GM23338 (cell line): ENCODE data around the gene RAB30. TPM values are rescaled to one million over a fixed set of nuclear protein-coding genes. Genes with fewer than 3 reads are reported as not detected.

ENCODE experiments used
- ATAC-seq: fragments of 200-7000 bp; cut with Tn5 transposase; 3 replicates; pipeline ENCODE4 v1.9.1; 2020
- DNase-seq: peaks from one replicate; pipeline ENCODE4 v3.0.0-alpha.2; 2015; ENCODE audit warnings: low spot score
- H2AFZ ChIP-seq: fragments of 200-600 bp; sonication (generic); 2 replicates; pipeline ENCODE4 v1.8.0; 2016; ENCODE audit warnings: antibody characterized with exemption, mild to moderate bottlenecking, moderate library complexity
- H3F3A ChIP-seq: fragments of 200-600 bp; sonication (generic); replicated peaks from 2 replicates; pipeline ENCODE4 v1.8.0; 2017; ENCODE audit warnings: antibody characterized with exemption, mixed run types, low read depth
- H3K27ac ChIP-seq: fragments of 200-600 bp; sonication (generic); 2 replicates; pipeline ENCODE4 v1.6.1; 2016; ENCODE audit warnings: low read depth
- H3K27me3 ChIP-seq: fragments of 200-600 bp; sonication (generic); 2 replicates; pipeline ENCODE4 v1.8.0; 2016; ENCODE audit warnings: mild to moderate bottlenecking, mixed run types, moderate library complexity; ENCODE audit not compliant: insufficient read depth
- H3K36me3 ChIP-seq: fragments of 200-600 bp; sonication (generic); 2 replicates; pipeline ENCODE4 v1.8.0; 2016; ENCODE audit warnings: mild to moderate bottlenecking; ENCODE audit not compliant: insufficient read depth
- H3K4me1 ChIP-seq: fragments of 200-600 bp; sonication (generic); 2 replicates; pipeline ENCODE4 v1.8.0; 2016; ENCODE audit warnings: mild to moderate bottlenecking, moderate library complexity; ENCODE audit not compliant: insufficient read depth
- H3K4me2 ChIP-seq: fragments of 200-600 bp; sonication (generic); 2 replicates; pipeline ENCODE4 v1.7.1; 2017; ENCODE audit warnings: mixed run types
- H3K4me3 ChIP-seq: fragments of 200-600 bp; sonication (generic); 2 replicates; pipeline ENCODE4 v1.6.1; 2016; ENCODE audit warnings: mixed run types
- H3K79me2 ChIP-seq: fragments of 200-600 bp; sonication (generic); replicated peaks from 2 replicates; pipeline ENCODE4 v1.8.0; 2017; ENCODE audit warnings: mild to moderate bottlenecking; ENCODE audit not compliant: insufficient read depth
- H3K9me2 ChIP-seq: fragments of 200-600 bp; sonication (generic); 2 replicates; pipeline ENCODE4 v1.8.0; 2017; ENCODE audit not compliant: insufficient read depth
- H4K20me1 ChIP-seq: fragments of 200-600 bp; sonication (generic); replicated peaks from 2 replicates; pipeline ENCODE4 v1.8.0; 2017; ENCODE audit warnings: mild to moderate bottlenecking; ENCODE audit not compliant: insufficient read depth
- H3K27ac Mint-ChIP-seq: 2 replicates; pipeline ENCODE4 v1.8.0; 2020; ENCODE audit warnings: inconsistent platforms, mild to moderate bottlenecking, moderate library complexity, mixed read lengths
- H3K27me3 Mint-ChIP-seq: 3 replicates; pipeline ENCODE4 v1.8.0; 2022; ENCODE audit warnings: low read depth, mild to moderate bottlenecking, moderate library complexity, mixed read lengths, inconsistent platforms; ENCODE audit not compliant: insufficient read depth, poor library complexity
- H3K36me3 Mint-ChIP-seq: 3 replicates; pipeline ENCODE4 v1.8.0; 2021; ENCODE audit warnings: low read depth, mild to moderate bottlenecking, inconsistent platforms, moderate library complexity, mixed read lengths
- H3K4me1 Mint-ChIP-seq: 3 replicates; pipeline ENCODE4 v1.8.0; 2020; ENCODE audit warnings: mild to moderate bottlenecking, inconsistent platforms, mixed read lengths
- H3K4me3 Mint-ChIP-seq: 3 replicates; pipeline ENCODE4 v1.8.0; 2021; ENCODE audit warnings: moderate library complexity, mild to moderate bottlenecking, inconsistent platforms, mixed read lengths
- H3K9me3 Mint-ChIP-seq: 3 replicates; pipeline ENCODE4 v1.8.0; 2020; ENCODE audit warnings: moderate library complexity, mild to moderate bottlenecking, inconsistent platforms, mixed read lengths
- CREB1 ChIP-seq: fragments of 250-450 bp; sonication (Bioruptor Pico); IDR thresholded peaks from 2 replicates; pipeline ENCODE4 v1.5.0; 2020; ENCODE audit warnings: low read depth, mild to moderate bottlenecking, moderate library complexity
- EZH2 ChIP-seq: fragments of 200-600 bp; sonication (generic); IDR thresholded peaks from one replicate; pipeline ENCODE4 v1.8.0; 2017; ENCODE audit warnings: antibody characterized with exemption, mild to moderate bottlenecking, low read depth; ENCODE audit not compliant: unreplicated experiment
- EZH2phosphoT487 ChIP-seq: fragments of 200-600 bp; sonication (generic); IDR thresholded peaks from one replicate; pipeline ENCODE4 v1.8.1; 2018; ENCODE audit warnings: antibody characterized with exemption; ENCODE audit not compliant: unreplicated experiment
- JUNB ChIP-seq: IDR thresholded peaks from one replicate; pipeline ENCODE4 v1.6.1; 2016; ENCODE audit warnings: antibody characterized with exemption; ENCODE audit not compliant: unreplicated experiment
- NANOG ChIP-seq: IDR thresholded peaks from 2 replicates; pipeline ENCODE4 v1.6.1; 2016; ENCODE audit warnings: antibody characterized with exemption, borderline replicate concordance
- POLR2AphosphoS5 ChIP-seq: IDR thresholded peaks from 2 replicates; pipeline ENCODE4 v1.6.1; 2016; ENCODE audit warnings: antibody characterized with exemption, low read depth
- STAT1 ChIP-seq: IDR thresholded peaks from one replicate; pipeline ENCODE4 v1.6.1; 2016; ENCODE audit warnings: antibody characterized with exemption; ENCODE audit not compliant: unreplicated experiment
- ZNF114 ChIP-seq: fragments of 250-450 bp; sonication (Bioruptor Pico); IDR thresholded peaks from 2 replicates; pipeline ENCODE4 v1.5.0; 2020; ENCODE audit warnings: mild to moderate bottlenecking, moderate library complexity
- ZNF331 ChIP-seq: fragments of 250-450 bp; sonication (Bioruptor Pico); IDR thresholded peaks from 2 replicates; pipeline ENCODE4 v1.5.0; 2020; ENCODE audit warnings: low read depth, mild to moderate bottlenecking, moderate library complexity
- polyA plus RNA-seq: library from polyadenylated mRNA; unstranded; fragments of >200 nt; fragmentation: Nextera tagmentation; extraction: Ambion mirVana; gene quantifications from 2 replicates; pipeline ENCODE4 v1.2.1, GENCODE V29; 2016
- total RNA-seq: library from RNA; depleted of rRNA; stranded (reverse); fragments of >200 nt; shearing (Covaris generic); gene quantifications from 2 replicates; pipeline ENCODE4 v1.2.3, GENCODE V29; 2014
- TF ChIP-seq, protein P1 (sequence below): IDR thresholded peaks from one replicate; pipeline ENCODE4 v1.6.1; 2018; ENCODE audit warnings: antibody characterized with exemption; ENCODE audit not compliant: unreplicated experiment
- TF ChIP-seq, protein P2 (sequence below): IDR thresholded peaks from 2 replicates; pipeline ENCODE4 v1.6.1; 2016; ENCODE audit warnings: antibody characterized with exemption
- TF ChIP-seq, protein P3 (sequence below), 2 experiments: fragments of 200-600 bp in 1 of 2; sonication (generic) in 1 of 2; conservative IDR thresholded peaks; 2 replicates each; pipeline versions ENCODE4 v1.5.1 to v1.6.1; 2016 to 2017; ENCODE audit warnings: antibody characterized with exemption in 2 of 2, low read depth in 2 of 2, mild to moderate bottlenecking in 2 of 2, moderate library complexity in 1 of 2
- TF ChIP-seq, protein P4 (sequence below): fragments of 250-450 bp; sonication (Bioruptor Pico); IDR thresholded peaks from 2 replicates; pipeline ENCODE4 v1.5.0; 2020; ENCODE audit warnings: mild to moderate bottlenecking, moderate library complexity

The RAB30 gene
- total and polyA plus RNA-seq, 2 experiments from 2014 or later: 3.3 to 6.6 TPM

GRCh38 chr11:82995235-82995634 lies 76.5 kb downstream of the RAB30 start:
- Mint-ChIP-seq H3K4me3 (no peak overlapping the region), H3K27me3 (peaks cover 6% of the 10 kb centered on the region), H3K36me3 (no peaks in the 10 kb centered on the region), H3K27ac (no peak overlapping the region), H3K9me3 (no peaks in the 10 kb centered on the region), H3K4me1 (peaks cover 7% of the 10 kb centered on the region; the same call in 2 of the 3 replicates)
- Histone ChIP-seq H3K4me3 (no peak overlapping the region), H3K4me2 (no peak overlapping the region), H3F3A (no peaks in the 10 kb centered on the region), H3K27me3 (no peaks in the 10 kb centered on the region), H3K27ac (no peak overlapping the region), H3K4me1 (no peaks in the 10 kb centered on the region; the same call in 1 of the 2 replicates), H3K36me3 (no peaks in the 10 kb centered on the region), H3K9me2 (no peaks in the 10 kb centered on the region), H2AFZ (no peak overlapping the region), H4K20me1 (no peaks in the 10 kb centered on the region; the same call in 1 of the 2 replicates), H3K79me2 (no peaks in the 10 kb centered on the region)
- no peak for ATAC-seq
- TF ChIP-seq POLR2AphosphoS5 (no peak), CREB1 (no peak), ZNF331 (CRISPR knock-in tag) (no peak), EZH2phosphoT487 (no peak), ZNF114 (CRISPR knock-in tag) (no peak), NANOG (no peak), JUNB (no peak), STAT1 (no peak), EZH2 (no peak)
- TF ChIP-seq, protein P1, sequence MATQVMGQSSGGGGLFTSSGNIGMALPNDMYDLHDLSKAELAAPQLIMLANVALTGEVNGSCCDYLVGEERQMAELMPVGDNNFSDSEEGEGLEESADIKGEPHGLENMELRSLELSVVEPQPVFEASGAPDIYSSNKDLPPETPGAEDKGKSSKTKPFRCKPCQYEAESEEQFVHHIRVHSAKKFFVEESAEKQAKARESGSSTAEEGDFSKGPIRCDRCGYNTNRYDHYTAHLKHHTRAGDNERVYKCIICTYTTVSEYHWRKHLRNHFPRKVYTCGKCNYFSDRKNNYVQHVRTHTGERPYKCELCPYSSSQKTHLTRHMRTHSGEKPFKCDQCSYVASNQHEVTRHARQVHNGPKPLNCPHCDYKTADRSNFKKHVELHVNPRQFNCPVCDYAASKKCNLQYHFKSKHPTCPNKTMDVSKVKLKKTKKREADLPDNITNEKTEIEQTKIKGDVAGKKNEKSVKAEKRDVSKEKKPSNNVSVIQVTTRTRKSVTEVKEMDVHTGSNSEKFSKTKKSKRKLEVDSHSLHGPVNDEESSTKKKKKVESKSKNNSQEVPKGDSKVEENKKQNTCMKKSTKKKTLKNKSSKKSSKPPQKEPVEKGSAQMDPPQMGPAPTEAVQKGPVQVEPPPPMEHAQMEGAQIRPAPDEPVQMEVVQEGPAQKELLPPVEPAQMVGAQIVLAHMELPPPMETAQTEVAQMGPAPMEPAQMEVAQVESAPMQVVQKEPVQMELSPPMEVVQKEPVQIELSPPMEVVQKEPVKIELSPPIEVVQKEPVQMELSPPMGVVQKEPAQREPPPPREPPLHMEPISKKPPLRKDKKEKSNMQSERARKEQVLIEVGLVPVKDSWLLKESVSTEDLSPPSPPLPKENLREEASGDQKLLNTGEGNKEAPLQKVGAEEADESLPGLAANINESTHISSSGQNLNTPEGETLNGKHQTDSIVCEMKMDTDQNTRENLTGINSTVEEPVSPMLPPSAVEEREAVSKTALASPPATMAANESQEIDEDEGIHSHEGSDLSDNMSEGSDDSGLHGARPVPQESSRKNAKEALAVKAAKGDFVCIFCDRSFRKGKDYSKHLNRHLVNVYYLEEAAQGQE: no peak
- TF ChIP-seq, protein P2, sequence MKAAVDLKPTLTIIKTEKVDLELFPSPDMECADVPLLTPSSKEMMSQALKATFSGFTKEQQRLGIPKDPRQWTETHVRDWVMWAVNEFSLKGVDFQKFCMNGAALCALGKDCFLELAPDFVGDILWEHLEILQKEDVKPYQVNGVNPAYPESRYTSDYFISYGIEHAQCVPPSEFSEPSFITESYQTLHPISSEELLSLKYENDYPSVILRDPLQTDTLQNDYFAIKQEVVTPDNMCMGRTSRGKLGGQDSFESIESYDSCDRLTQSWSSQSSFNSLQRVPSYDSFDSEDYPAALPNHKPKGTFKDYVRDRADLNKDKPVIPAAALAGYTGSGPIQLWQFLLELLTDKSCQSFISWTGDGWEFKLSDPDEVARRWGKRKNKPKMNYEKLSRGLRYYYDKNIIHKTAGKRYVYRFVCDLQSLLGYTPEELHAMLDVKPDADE: no peak
- TF ChIP-seq, protein P3, sequence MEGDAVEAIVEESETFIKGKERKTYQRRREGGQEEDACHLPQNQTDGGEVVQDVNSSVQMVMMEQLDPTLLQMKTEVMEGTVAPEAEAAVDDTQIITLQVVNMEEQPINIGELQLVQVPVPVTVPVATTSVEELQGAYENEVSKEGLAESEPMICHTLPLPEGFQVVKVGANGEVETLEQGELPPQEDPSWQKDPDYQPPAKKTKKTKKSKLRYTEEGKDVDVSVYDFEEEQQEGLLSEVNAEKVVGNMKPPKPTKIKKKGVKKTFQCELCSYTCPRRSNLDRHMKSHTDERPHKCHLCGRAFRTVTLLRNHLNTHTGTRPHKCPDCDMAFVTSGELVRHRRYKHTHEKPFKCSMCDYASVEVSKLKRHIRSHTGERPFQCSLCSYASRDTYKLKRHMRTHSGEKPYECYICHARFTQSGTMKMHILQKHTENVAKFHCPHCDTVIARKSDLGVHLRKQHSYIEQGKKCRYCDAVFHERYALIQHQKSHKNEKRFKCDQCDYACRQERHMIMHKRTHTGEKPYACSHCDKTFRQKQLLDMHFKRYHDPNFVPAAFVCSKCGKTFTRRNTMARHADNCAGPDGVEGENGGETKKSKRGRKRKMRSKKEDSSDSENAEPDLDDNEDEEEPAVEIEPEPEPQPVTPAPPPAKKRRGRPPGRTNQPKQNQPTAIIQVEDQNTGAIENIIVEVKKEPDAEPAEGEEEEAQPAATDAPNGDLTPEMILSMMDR (conservative IDR thresholded peaks at IDR 0.05; ENCODE audit: low read depth in 2 of 2): no peak
- TF ChIP-seq, protein P4, sequence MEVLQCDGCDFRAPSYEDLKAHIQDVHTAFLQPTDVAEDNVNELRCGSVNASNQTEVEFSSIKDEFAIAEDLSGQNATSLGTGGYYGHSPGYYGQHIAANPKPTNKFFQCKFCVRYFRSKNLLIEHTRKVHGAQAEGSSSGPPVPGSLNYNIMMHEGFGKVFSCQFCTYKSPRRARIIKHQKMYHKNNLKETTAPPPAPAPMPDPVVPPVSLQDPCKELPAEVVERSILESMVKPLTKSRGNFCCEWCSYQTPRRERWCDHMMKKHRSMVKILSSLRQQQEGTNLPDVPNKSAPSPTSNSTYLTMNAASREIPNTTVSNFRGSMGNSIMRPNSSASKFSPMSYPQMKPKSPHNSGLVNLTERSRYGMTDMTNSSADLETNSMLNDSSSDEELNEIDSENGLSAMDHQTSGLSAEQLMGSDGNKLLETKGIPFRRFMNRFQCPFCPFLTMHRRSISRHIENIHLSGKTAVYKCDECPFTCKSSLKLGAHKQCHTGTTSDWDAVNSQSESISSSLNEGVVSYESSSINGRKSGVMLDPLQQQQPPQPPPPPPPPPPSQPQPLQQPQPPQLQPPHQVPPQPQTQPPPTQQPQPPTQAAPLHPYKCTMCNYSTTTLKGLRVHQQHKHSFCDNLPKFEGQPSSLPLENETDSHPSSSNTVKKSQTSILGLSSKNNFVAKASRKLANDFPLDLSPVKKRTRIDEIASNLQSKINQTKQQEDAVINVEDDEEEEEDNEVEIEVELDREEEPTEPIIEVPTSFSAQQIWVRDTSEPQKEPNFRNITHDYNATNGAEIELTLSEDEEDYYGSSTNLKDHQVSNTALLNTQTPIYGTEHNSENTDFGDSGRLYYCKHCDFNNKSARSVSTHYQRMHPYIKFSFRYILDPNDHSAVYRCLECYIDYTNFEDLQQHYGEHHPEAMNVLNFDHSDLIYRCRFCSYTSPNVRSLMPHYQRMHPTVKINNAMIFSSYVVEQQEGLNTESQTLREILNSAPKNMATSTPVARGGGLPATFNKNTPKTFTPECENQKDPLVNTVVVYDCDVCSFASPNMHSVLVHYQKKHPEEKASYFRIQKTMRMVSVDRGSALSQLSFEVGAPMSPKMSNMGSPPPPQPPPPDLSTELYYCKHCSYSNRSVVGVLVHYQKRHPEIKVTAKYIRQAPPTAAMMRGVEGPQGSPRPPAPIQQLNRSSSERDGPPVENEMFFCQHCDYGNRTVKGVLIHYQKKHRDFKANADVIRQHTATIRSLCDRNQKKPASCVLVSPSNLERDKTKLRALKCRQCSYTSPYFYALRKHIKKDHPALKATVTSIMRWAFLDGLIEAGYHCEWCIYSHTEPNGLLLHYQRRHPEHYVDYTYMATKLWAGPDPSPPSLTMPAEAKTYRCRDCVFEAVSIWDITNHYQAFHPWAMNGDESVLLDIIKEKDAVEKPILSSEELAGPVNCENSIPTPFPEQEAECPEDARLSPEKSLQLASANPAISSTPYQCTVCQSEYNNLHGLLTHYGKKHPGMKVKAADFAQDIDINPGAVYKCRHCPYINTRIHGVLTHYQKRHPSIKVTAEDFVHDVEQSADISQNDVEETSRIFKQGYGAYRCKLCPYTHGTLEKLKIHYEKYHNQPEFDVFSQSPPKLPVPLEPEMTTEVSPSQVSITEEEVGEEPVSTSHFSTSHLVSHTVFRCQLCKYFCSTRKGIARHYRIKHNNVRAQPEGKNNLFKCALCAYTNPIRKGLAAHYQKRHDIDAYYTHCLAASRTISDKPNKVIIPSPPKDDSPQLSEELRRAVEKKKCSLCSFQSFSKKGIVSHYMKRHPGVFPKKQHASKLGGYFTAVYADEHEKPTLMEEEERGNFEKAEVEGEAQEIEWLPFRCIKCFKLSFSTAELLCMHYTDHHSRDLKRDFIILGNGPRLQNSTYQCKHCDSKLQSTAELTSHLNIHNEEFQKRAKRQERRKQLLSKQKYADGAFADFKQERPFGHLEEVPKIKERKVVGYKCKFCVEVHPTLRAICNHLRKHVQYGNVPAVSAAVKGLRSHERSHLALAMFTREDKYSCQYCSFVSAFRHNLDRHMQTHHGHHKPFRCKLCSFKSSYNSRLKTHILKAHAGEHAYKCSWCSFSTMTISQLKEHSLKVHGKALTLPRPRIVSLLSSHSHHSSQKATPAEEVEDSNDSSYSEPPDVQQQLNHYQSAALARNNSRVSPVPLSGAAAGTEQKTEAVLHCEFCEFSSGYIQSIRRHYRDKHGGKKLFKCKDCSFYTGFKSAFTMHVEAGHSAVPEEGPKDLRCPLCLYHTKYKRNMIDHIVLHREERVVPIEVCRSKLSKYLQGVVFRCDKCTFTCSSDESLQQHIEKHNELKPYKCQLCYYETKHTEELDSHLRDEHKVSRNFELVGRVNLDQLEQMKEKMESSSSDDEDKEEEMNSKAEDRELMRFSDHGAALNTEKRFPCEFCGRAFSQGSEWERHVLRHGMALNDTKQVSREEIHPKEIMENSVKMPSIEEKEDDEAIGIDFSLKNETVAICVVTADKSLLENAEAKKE (CRISPR knock-in tag): no peak
- DNase-seq: no peak
